GM12875 (cell line): ENCODE data around the gene EEPD1.

ENCODE experiments used
- H3K4me3 ChIP-seq: one replicate; pipeline ENCODE4 v1.5.1; 2011; ENCODE audit warnings: low read depth, low read length, control low read depth
- TF ChIP-seq, protein P1 (sequence below): IDR thresholded peaks from 2 replicates; pipeline ENCODE4 v1.5.1; 2011; ENCODE audit warnings: low read depth, mild to moderate bottlenecking, control low read depth, inconsistent platforms, low read length, moderate library complexity, borderline replicate concordance; ENCODE audit not compliant: insufficient read depth

Gene EEPD1

DNA sequence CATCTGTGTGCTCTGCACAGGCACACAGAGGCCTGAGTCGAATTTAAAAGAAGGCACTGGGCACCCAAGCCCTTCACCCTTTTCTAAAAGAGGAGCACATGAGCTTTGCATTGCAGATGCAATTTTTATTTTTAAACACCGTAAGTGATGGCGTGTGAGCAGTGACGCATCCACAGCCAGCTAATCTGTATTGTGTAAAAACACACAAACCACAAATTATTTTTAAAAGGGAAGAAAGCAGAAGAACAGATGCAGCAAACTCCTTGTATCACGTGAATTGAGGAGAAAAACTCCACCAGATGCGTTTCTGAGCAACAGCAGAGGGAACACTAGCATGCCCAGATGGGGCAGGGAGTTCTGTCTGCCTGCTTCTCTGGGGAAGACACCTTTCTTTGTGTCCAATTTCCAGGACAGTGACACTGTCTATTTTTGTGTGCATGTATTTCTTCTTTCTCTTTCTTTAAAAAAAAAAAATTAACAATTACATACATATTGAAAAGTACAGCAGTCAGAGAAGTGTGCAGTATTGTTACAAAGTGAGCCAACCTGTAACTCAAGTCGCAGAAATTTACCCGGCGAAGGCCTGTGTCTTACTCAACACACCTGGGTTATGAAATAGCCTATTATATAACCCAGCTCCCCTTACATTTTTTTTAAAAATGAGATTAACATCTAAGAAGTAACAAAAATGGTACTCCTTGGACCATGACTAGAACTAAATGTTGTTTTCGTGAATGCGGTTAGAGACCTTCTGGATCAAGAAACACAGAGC is 39.2 kb downstream of the EEPD1 start:
- TF ChIP-seq, protein P1, sequence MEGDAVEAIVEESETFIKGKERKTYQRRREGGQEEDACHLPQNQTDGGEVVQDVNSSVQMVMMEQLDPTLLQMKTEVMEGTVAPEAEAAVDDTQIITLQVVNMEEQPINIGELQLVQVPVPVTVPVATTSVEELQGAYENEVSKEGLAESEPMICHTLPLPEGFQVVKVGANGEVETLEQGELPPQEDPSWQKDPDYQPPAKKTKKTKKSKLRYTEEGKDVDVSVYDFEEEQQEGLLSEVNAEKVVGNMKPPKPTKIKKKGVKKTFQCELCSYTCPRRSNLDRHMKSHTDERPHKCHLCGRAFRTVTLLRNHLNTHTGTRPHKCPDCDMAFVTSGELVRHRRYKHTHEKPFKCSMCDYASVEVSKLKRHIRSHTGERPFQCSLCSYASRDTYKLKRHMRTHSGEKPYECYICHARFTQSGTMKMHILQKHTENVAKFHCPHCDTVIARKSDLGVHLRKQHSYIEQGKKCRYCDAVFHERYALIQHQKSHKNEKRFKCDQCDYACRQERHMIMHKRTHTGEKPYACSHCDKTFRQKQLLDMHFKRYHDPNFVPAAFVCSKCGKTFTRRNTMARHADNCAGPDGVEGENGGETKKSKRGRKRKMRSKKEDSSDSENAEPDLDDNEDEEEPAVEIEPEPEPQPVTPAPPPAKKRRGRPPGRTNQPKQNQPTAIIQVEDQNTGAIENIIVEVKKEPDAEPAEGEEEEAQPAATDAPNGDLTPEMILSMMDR, result no peak
- no peak overlapping the region for H3K4me3 ChIP-seq

DNA sequence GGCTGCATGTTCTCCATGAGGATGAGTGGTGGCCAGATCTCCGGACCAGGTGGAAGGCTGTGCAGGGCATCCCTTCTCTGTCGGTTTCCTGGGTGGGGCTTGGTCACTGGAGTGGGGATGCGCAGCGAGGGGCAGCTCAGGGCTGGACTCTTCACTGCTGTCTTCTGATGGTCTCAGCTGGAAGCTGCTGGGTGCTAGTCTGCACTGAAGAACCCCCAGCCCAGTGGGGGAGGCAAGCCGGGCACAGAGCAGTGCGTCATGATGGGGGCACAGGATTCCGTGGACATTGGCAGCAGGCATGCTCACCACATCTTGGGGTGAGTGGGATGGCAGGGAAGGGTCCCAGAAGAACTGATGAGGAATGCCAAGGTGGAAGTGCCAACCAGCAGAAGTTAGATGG is 39.8 kb downstream of the EEPD1 start:
- no peak overlapping the region for H3K4me3 ChIP-seq
- TF ChIP-seq, protein P1, result no peak

DNA sequence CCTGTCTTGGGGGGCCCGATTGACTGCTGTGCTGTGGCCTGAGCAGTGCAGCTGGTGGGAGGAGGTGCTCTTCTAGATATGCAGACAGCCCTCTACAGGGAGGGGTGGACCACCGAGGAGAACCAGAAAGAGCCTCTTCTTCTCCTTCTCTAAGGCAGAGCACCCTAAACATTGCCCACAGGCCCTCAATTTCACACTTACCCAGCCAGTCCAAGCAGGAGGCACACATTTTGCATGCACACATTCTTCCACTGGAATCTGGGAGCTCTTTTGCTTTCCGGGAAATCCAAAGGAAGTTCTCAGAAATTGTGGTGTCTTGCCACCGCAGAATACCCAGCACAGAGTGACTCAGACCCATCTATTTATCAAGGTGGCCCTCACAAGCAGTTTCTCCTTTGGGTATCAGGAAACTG is 45.8 kb downstream of the EEPD1 start:
- no peak overlapping the region for H3K4me3 ChIP-seq
- TF ChIP-seq, protein P1, result no peak

DNA sequence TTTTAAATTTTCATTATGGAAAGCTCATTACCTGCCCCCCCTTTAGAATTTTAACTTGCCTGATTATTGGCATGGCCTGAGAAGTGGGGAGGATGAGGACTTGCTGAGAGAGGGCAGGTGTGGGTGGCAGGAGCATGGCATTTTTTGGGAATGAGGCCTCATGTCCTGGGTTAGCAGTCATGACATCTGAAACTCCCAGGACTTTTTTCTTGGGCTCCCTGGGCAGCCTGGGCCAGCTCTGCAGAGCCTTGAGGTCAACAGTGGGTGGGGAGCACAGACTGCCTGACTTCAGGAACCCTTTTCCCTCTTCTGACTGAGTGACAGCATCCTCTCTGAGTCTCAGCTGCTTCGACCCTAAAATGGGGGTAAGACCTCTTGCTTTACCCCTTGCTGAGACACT is 46.3 kb downstream of the EEPD1 start:
- H3K4me3 ChIP-seq, result no peak overlapping the region
- TF ChIP-seq, protein P1, result no peak

DNA sequence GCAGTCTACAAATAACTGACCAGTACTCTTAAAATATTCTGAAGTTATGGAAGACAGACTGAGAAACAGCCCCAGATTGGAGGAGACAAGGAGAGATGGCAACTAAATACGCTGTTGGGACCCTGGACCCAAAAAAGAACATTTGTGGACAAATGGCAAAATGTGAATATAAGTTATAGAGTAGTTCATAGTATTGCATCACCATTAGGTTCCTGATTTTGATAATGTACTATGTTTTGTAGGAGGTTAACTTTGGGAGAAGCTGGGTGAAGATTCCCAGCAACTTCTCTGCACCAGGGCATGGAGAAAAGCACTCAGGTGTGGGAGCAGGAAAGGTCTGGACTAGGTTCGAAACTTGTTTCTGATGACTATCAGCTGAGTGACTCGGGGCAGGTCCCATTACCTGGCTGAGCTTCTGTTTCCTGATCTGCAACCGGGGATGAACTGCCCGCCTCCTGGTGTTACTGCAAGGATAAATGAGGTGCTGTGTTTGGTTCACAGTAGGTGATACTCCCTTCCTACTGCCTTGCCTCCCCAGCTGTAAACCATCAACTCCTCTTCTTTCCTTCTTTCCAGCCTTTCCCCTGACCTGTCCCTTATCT is 48.2 kb downstream of the EEPD1 start:
- TF ChIP-seq, protein P1, result no peak
- H3K4me3 ChIP-seq, result no peak overlapping the region

DNA sequence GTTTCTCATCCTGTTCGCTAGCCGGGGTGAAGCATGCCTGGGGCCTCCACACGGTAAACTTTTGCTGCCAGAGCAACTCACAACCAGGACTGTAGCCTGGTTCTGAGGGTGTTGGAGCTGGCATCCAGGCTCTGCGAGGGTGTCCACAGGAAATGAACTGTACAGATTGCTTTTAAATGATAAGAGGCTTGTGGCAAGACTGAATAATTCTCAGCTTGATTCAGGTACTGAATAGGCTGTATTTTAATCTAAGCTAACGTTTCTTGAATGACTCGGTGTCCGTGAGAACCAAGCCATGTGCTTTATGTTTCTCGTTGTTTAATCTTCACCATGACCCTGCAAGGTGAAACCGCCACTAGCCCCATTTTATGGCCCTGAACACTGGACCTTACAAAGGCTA is 49.3 kb downstream of the EEPD1 start:
- no peak overlapping the region for H3K4me3 ChIP-seq
- TF ChIP-seq, protein P1, result no peak
